Panc1 (cell line): ENCODE results near the gene ZBP1. TPM values are rescaled to one million over a fixed set of nuclear protein-coding genes. Genes with fewer than 3 reads are reported as not detected.

Experiments
- ATAC-seq: fragments of 200-7000 bp; cut with Tn5 transposase; 2 replicates; pipeline ENCODE4 v1.9.1; 2020; ENCODE audit warnings: mild to moderate bottlenecking, moderate library complexity
- BruUV-seq: library from RNA; stranded (reverse); fragments of 400-500 nt; replicated peaks from 2 replicates; lab custom pipeline; 2021; lab: Mats Ljungman, UMichigan
- CTCF ChIA-PET: fragments of 300-600 bp; sonication (Branson Sonifier 250); formaldehyde crosslinking; loops from one replicate; lab custom pipeline; 2022; ENCODE audit warnings: antibody characterized with exemption; lab: Charles Lee
- POLR2A ChIA-PET: fragments of 300-600 bp; sonication (Branson Sonifier 250); formaldehyde crosslinking; loops from one replicate; lab custom pipeline; 2022; ENCODE audit warnings: antibody characterized with exemption; lab: Charles Lee
- DNase-seq: peaks from one replicate; pipeline ENCODE4 v3.0.0-alpha.2; 2010; ENCODE audit warnings: low read depth, low spot score
- H3K27ac ChIP-seq: 2 replicates; pipeline ENCODE4 v1.5.1; 2011; ENCODE audit warnings: mild to moderate bottlenecking, low read length, inconsistent platforms
- H3K27me3 ChIP-seq: fragments of 200-500 bp; sonication (Bioruptor generic); 2 replicates; pipeline ENCODE4 v1.6.0; 2014; ENCODE audit warnings: low read length, inconsistent platforms; ENCODE audit not compliant: control insufficient read depth, insufficient read depth
- H3K36me3 ChIP-seq: fragments of 200-500 bp; sonication (Bioruptor generic); 2 replicates; pipeline ENCODE4 v1.5.1; 2014; ENCODE audit warnings: inconsistent platforms, mild to moderate bottlenecking, low read length, moderate library complexity; ENCODE audit not compliant: control insufficient read depth, insufficient read depth
- H3K4me1 ChIP-seq: 2 replicates; pipeline ENCODE4 v1.5.1; 2011; ENCODE audit warnings: inconsistent platforms, mild to moderate bottlenecking, low read length, moderate library complexity; ENCODE audit not compliant: control insufficient read depth, insufficient read depth
- H3K4me3 ChIP-seq, 2 experiments: 2 replicates each; pipeline ENCODE4 v1.5.1; 2011 to 2012; ENCODE audit warnings: low read depth in 2 of 2, low read length in 2 of 2, mild to moderate bottlenecking in 2 of 2, inconsistent platforms in 1 of 2, moderate library complexity in 1 of 2
- H3K9me3 ChIP-seq: fragments of 200-500 bp; sonication (Bioruptor generic); 2 replicates; pipeline ENCODE4 v1.5.1; 2014; ENCODE audit warnings: low read depth, mild to moderate bottlenecking, inconsistent platforms, low read length, moderate library complexity; ENCODE audit not compliant: control insufficient read depth, insufficient read depth
- POLR2AphosphoS5 ChIP-seq: IDR thresholded peaks from 2 replicates; pipeline ENCODE4 v1.6.1; 2012; ENCODE audit warnings: mild to moderate bottlenecking, low read depth, low read length, moderate library complexity
- SIN3A ChIP-seq: IDR thresholded peaks from 2 replicates; pipeline ENCODE4 v1.6.1; 2012; ENCODE audit warnings: low read depth, mild to moderate bottlenecking, low read length, moderate library complexity, borderline replicate concordance; ENCODE audit not compliant: insufficient read depth
- TCF7L2 ChIP-seq: IDR thresholded peaks from 2 replicates; pipeline ENCODE4 v1.6.1; 2011; ENCODE audit warnings: mild to moderate bottlenecking, low read depth, low read length, inconsistent platforms
- in situ Hi-C: cut with HindIII; loops from 2 replicates; pipeline ENCODE4 v1.10.0; 2016; ENCODE audit warnings: low sequenced_read_pairs, low pct_unique_long_range_greater_than_20kb
- intact Hi-C: fragments of 100-400 bp; cut with micrococcal nuclease; formaldehyde crosslinking; loops from one replicate; pipeline ENCODE4 v1.10.0; 2022; ENCODE audit not compliant: unreplicated experiment
- total RNA-seq: library from RNA; stranded (reverse); gene quantifications from one replicate; pipeline ENCODE4 v1.2.1, GENCODE V29; 2021; ENCODE audit not compliant: unreplicated experiment
- TF ChIP-seq, protein P1 (sequence below), 2 experiments: IDR thresholded peaks; 2 replicates each; pipeline ENCODE4 v1.6.1; 2011 to 2012; ENCODE audit warnings: low read depth in 2 of 2, control low read depth in 1 of 2, low read length in 1 of 2, mild to moderate bottlenecking in 1 of 2, moderate library complexity in 1 of 2; ENCODE audit not compliant: insufficient read depth in 1 of 2
- TF ChIP-seq, protein P2 (sequence below): fragments of 450-650 bp; IDR thresholded peaks from 2 replicates; pipeline ENCODE4 v1.5.1; 2017; ENCODE audit warnings: mild to moderate bottlenecking

Gene ZBP1
- total RNA-seq, 1 experiment from 2014 or later: not detected

DNA sequence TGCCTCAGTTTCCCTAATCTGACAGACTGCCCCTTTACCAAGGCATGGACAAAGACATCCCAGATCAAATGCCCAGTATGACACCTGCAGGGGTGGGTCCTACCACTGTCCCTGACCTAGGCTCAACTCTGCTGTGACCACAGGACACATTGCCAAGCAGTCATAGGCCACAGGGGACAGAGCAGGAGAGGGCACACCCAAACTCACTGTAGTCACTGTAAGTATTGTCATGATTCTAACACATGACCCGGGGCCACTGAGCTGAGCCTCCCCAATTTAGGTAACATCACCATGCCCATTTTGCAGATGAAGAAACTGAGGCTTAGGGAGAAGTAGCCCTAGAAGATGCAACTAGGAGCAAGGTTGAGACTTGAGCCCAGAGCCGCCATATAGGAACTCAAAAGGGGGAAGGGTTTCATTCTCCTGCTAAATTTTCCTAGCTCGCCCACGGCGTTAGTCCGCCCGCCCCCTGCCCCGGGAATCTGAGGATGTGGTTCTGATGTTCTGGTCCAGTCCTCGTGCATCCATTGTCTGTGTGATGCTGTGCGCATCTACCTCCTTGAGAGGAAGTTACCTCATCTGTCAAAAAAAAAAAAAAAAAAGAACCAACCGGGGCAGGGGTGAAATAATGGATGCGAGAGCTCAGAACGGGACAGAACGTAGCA, 44.8 kb upstream of the ZBP1 start:
- in situ Hi-C loops: no loop called here

DNA sequence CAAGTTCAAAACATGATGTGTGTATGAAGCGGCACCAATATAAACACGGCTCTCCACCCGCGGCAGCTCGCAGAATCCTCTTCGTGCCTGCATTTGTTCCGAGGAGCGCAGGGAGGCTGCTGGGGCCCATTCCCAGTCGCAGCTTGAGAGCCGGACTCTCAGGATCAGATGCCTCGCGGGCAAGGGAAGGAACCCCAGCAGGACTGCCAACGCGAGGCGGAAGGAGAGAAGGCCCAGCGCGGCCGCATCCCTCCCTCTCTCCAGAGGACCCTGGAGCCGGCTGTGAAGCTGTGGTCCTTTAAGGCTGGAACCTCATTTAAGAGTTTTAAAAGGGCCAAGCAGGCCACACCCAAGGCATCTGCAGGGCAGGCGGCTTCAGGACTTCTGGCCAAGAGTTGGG, 44.2 kb upstream of the ZBP1 start:
- ChIA-PET POLR2A (no interaction called here), CTCF (no interaction called here)
- Histone ChIP-seq H3K27ac (no peak overlapping the region), H3K4me1 (no peaks in the 10 kb centered on the region), H3K4me3 (no peak overlapping the region), H3K36me3 (no peaks in the 10 kb centered on the region), H3K27me3 (no peaks in the 10 kb centered on the region), H3K9me3 (no peaks in the 10 kb centered on the region)
- no peak for DNase-seq
- no peak for TF ChIP-seq SIN3A
- no peak for TF ChIP-seq POLR2AphosphoS5
- TF ChIP-seq, protein P1, sequence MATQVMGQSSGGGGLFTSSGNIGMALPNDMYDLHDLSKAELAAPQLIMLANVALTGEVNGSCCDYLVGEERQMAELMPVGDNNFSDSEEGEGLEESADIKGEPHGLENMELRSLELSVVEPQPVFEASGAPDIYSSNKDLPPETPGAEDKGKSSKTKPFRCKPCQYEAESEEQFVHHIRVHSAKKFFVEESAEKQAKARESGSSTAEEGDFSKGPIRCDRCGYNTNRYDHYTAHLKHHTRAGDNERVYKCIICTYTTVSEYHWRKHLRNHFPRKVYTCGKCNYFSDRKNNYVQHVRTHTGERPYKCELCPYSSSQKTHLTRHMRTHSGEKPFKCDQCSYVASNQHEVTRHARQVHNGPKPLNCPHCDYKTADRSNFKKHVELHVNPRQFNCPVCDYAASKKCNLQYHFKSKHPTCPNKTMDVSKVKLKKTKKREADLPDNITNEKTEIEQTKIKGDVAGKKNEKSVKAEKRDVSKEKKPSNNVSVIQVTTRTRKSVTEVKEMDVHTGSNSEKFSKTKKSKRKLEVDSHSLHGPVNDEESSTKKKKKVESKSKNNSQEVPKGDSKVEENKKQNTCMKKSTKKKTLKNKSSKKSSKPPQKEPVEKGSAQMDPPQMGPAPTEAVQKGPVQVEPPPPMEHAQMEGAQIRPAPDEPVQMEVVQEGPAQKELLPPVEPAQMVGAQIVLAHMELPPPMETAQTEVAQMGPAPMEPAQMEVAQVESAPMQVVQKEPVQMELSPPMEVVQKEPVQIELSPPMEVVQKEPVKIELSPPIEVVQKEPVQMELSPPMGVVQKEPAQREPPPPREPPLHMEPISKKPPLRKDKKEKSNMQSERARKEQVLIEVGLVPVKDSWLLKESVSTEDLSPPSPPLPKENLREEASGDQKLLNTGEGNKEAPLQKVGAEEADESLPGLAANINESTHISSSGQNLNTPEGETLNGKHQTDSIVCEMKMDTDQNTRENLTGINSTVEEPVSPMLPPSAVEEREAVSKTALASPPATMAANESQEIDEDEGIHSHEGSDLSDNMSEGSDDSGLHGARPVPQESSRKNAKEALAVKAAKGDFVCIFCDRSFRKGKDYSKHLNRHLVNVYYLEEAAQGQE (IDR thresholded peaks at IDR 0.05; ENCODE audit: insufficient read depth in 1 of 2, low read depth in 2 of 2, low read length in 1 of 2): no peak
- no peak for TF ChIP-seq TCF7L2
- TF ChIP-seq, protein P2, sequence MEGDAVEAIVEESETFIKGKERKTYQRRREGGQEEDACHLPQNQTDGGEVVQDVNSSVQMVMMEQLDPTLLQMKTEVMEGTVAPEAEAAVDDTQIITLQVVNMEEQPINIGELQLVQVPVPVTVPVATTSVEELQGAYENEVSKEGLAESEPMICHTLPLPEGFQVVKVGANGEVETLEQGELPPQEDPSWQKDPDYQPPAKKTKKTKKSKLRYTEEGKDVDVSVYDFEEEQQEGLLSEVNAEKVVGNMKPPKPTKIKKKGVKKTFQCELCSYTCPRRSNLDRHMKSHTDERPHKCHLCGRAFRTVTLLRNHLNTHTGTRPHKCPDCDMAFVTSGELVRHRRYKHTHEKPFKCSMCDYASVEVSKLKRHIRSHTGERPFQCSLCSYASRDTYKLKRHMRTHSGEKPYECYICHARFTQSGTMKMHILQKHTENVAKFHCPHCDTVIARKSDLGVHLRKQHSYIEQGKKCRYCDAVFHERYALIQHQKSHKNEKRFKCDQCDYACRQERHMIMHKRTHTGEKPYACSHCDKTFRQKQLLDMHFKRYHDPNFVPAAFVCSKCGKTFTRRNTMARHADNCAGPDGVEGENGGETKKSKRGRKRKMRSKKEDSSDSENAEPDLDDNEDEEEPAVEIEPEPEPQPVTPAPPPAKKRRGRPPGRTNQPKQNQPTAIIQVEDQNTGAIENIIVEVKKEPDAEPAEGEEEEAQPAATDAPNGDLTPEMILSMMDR: no peak
- in situ Hi-C loops (no loop called here), intact Hi-C loops (no loop called here)
- BruUV-seq: no TSS peak
- ATAC-seq: no peak

More for the DNA sequence above, 44.8 kb upstream of the ZBP1 start:
- Histone ChIP-seq H3K4me3 (no peak overlapping the region), H3K4me1 (no peaks in the 10 kb centered on the region), H3K36me3 (no peaks in the 10 kb centered on the region), H3K9me3 (no peaks in the 10 kb centered on the region), H3K27ac (no peak overlapping the region), H3K27me3 (no peaks in the 10 kb centered on the region)
- no TSS peak for BruUV-seq
- ChIA-PET CTCF (no interaction called here), POLR2A (interaction anchor here (0.5 to 0.6 kb wide), 2 partner anchors 252 to 588 kb away, joined by 3 to 9 read pairs; no protein-coding TSS in a partner anchor)
- no peak for DNase-seq
- TF ChIP-seq, protein P2: no peak
- TF ChIP-seq TCF7L2: no peak
- TF ChIP-seq POLR2AphosphoS5: no peak
- ATAC-seq: no peak
- intact Hi-C loops: no loop called here
